ENCODE results near the gene ULK3.
A peak's percentile ranks its signal among the peaks of the same experiment; 100 is the strongest.

ULK3 gene

GRCh38 chr15:74788683-74789151 is 54.2 kb downstream of the ULK3 start:
- DNase-seq (ENCODE audit: low read depth), result no peak
- no peak overlapping the region for H3K4me3 ChIP-seq (ENCODE audit: low read depth, low read length)
- no peak for TF ChIP-seq CTCF (IDR thresholded peaks at IDR 0.05; ENCODE audit: low read depth, low read length, missing control alignments)

GRCh38 chr15:74788042-74788682 is 54.8 kb downstream of the ULK3 start:
- in situ Hi-C loops (cut with HindIII; ENCODE audit: low sequenced_read_pairs), result no loop called here
- no peak overlapping the region for H3K4me3 ChIP-seq (ENCODE audit: low read depth, low read length)
- no peak for DNase-seq (ENCODE audit: low read depth)
- no peak for TF ChIP-seq CTCF (IDR thresholded peaks at IDR 0.05; ENCODE audit: low read depth, low read length, missing control alignments)

More at GRCh38 chr15:74788683-74789151, 54.2 kb downstream of the ULK3 start:
- in situ Hi-C loops (cut with HindIII; ENCODE audit: low sequenced_read_pairs), result no loop called here

GRCh38 chr15:74787251-74788041 is 55.5 kb downstream of the ULK3 start:
- in situ Hi-C loops (cut with HindIII; ENCODE audit: low sequenced_read_pairs), result no loop called here
- peak; percentile 78 for TF ChIP-seq CTCF (IDR thresholded peaks at IDR 0.05; ENCODE audit: low read depth, low read length, missing control alignments)
- DNase-seq (ENCODE audit: low read depth), result peak; percentile 41
- H3K4me3 ChIP-seq (ENCODE audit: low read depth, low read length), result no peak overlapping the region

- in situ Hi-C loops (cut with HindIII; ENCODE audit: low sequenced_read_pairs), result no loop called here
- no peak for DNase-seq (ENCODE audit: low read depth)
- TF ChIP-seq CTCF (IDR thresholded peaks at IDR 0.05; ENCODE audit: low read depth, low read length, missing control alignments), result no peak
- no peak overlapping the region for H3K4me3 ChIP-seq (ENCODE audit: low read depth, low read length)
Measured at GRCh38 chr15:74786551-74787165, 56.3 kb downstream of the ULK3 start.
